ENCODE results near the gene KRTAP10-3. TPM values are rescaled to one million over a fixed set of nuclear protein-coding genes. Genes with fewer than 3 reads are reported as not detected.

KRTAP10-3 gene
- total RNA-seq, 1 donor from 2014 or later = not detected

- Histone ChIP-seq H3K4me3 (no peak overlapping the region), H3K27ac (replicated peaks) (no peak overlapping the region)
- intact Hi-C loops (cut with micrococcal nuclease) = no loop called here
Measured at GRCh38 chr21:44539046-44539445, 19.5 kb downstream of the KRTAP10-3 start.

GRCh38 chr21:44537930-44538911, 20.4 kb downstream of the KRTAP10-3 start:
- H3K4me3 ChIP-seq = no peak overlapping the region
- no peak overlapping the region for H3K27ac ChIP-seq (replicated peaks)
- H3K9me3 ChIP-seq (replicated peaks) = peaks cover 9% of the 10 kb centered on the region
- intact Hi-C loops (cut with micrococcal nuclease) = no loop called here
- H3K36me3 ChIP-seq = no peaks in the 10 kb centered on the region
- TF ChIP-seq, protein P1, sequence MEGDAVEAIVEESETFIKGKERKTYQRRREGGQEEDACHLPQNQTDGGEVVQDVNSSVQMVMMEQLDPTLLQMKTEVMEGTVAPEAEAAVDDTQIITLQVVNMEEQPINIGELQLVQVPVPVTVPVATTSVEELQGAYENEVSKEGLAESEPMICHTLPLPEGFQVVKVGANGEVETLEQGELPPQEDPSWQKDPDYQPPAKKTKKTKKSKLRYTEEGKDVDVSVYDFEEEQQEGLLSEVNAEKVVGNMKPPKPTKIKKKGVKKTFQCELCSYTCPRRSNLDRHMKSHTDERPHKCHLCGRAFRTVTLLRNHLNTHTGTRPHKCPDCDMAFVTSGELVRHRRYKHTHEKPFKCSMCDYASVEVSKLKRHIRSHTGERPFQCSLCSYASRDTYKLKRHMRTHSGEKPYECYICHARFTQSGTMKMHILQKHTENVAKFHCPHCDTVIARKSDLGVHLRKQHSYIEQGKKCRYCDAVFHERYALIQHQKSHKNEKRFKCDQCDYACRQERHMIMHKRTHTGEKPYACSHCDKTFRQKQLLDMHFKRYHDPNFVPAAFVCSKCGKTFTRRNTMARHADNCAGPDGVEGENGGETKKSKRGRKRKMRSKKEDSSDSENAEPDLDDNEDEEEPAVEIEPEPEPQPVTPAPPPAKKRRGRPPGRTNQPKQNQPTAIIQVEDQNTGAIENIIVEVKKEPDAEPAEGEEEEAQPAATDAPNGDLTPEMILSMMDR (IDR thresholded peaks at IDR 0.05; ENCODE audit: borderline replicate concordance) = no peak
- no peaks in the 10 kb centered on the region for H3K4me1 ChIP-seq
- peaks cover 9% of the 10 kb centered on the region for H3K27me3 ChIP-seq (ENCODE audit: low read depth)
- no peak for DNase-seq

More at GRCh38 chr21:44539046-44539445, 19.5 kb downstream of the KRTAP10-3 start:
- H3K9me3 ChIP-seq (replicated peaks) = peaks cover 9% of the 10 kb centered on the region
- no peaks in the 10 kb centered on the region for H3K4me1 ChIP-seq
- peaks cover 9% of the 10 kb centered on the region for H3K27me3 ChIP-seq (ENCODE audit: low read depth)
- TF ChIP-seq, protein P1 (IDR thresholded peaks at IDR 0.05; ENCODE audit: borderline replicate concordance) = no peak
- H3K36me3 ChIP-seq = no peaks in the 10 kb centered on the region
- DNase-seq = no peak

- Histone ChIP-seq H3K4me1 (no peaks in the 10 kb centered on the region), H3K27me3 (ENCODE audit: low read depth) (peaks cover 19% of the 10 kb centered on the region), H3K9me3 (replicated peaks) (no peaks in the 10 kb centered on the region), H3K4me3 (no peak overlapping the region), H3K36me3 (no peaks in the 10 kb centered on the region), H3K27ac (replicated peaks) (no peak overlapping the region)
- intact Hi-C loops (cut with micrococcal nuclease) = no loop called here
- no peak for DNase-seq
- TF ChIP-seq, protein P1 (IDR thresholded peaks at IDR 0.05; ENCODE audit: borderline replicate concordance) = no peak
Measured at GRCh38 chr21:44535963-44536362, 22.6 kb downstream of the KRTAP10-3 start.

DNA sequence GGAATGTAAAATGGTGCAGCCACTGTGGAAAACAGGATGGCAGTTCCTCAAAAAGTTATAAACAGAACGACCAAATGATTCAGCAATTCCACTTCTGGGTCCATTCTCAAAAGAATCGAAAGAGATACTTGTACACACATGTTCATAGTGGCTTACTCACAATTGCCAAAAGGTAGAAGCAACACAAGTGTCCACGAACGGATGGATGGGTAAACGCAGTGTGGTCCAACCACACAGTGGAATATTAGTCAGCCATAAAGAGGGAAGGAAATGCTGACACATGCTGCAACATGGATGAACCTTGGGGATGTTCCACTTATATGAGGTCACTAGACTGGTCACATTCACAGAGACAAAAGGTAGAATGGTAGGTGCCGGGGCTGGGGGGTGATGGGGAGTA, 23.9 kb downstream of the KRTAP10-3 start:
- DNase-seq = no peak
- Histone ChIP-seq H3K4me1 (no peaks in the 10 kb centered on the region), H3K4me3 (no peak overlapping the region), H3K27ac (replicated peaks) (no peak overlapping the region), H3K36me3 (no peaks in the 10 kb centered on the region), H3K9me3 (replicated peaks) (no peaks in the 10 kb centered on the region), H3K27me3 (ENCODE audit: low read depth) (peaks cover 29% of the 10 kb centered on the region)
- TF ChIP-seq, protein P1 (IDR thresholded peaks at IDR 0.05; ENCODE audit: borderline replicate concordance) = no peak
- intact Hi-C loops (cut with micrococcal nuclease) = no loop called here

DNA sequence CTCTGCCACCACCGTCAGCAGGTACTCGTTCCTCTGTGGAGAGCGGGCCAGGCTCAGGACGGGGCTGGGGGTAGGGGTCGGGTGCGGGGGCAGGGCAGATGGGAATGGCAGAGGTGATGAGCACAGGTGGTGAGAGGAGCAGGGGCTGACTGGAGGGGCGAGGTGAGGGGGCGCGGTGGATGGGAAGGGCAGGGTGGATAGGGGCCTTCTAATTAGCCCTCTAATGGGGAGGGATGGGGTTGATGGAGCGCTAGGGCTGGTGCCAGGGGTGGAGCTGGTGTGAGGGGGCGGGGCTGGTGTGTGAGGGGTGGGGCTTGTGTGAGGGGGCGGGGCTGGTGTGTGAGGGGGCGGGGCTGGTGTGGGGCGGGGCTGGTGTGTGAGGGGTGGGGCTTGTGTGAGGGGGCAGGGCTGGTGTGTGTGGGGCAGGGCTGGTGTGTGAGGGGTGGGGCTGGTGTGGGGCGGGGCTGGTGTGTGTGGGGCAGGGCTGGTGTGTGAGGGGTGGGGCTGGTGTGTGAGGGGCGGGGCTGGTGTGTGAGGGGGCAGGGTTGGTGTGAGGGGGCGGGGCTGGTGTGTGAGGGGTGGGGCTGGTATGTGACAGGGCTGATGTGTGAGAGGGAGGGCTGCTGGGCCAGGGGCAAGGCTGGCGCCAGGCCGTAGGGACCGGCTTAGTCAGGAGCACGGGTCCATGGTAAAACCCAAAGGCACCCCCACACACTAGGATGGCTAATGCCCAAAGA, 24.5 kb downstream of the KRTAP10-3 start:
- Histone ChIP-seq H3K36me3 (no peaks in the 10 kb centered on the region), H3K4me3 (no peak overlapping the region), H3K27ac (replicated peaks) (no peak overlapping the region), H3K9me3 (replicated peaks) (no peaks in the 10 kb centered on the region), H3K4me1 (no peaks in the 10 kb centered on the region), H3K27me3 (ENCODE audit: low read depth) (peaks cover 34% of the 10 kb centered on the region)
- intact Hi-C loops (cut with micrococcal nuclease) = no loop called here
- TF ChIP-seq, protein P1 (IDR thresholded peaks at IDR 0.05; ENCODE audit: borderline replicate concordance) = no peak
- no peak for DNase-seq

Measured in left ventricle myocardium inferior (tissue), 1 donor.